PC-3 (cell line): ENCODE data around the gene NOMO2.
"Not testable (repeated sequence)": the region's sequence is repeated elsewhere in the genome, so short reads cannot be mapped to it uniquely, and the experiment has no call there.

ENCODE experiments used
- EZH2 ChIP-seq: fragments of 300-600 bp; sonication (generic); IDR thresholded peaks from one replicate; pipeline ENCODE4 v1.6.1; 2017; ENCODE audit warnings: antibody characterized with exemption, mild to moderate bottlenecking, low read length; ENCODE audit not compliant: unreplicated experiment
- EZH2phosphoT487 ChIP-seq: fragments of 300-600 bp; sonication (generic); IDR thresholded peaks from 2 replicates; pipeline ENCODE4 v1.6.1; 2018; ENCODE audit warnings: mild to moderate bottlenecking, antibody characterized with exemption, low read length, borderline replicate concordance
- TF ChIP-seq, protein P1 (sequence below): fragments of 300-600 bp; sonication (generic); conservative IDR thresholded peaks from 2 replicates; pipeline ENCODE4 v1.5.1; 2017; ENCODE audit warnings: antibody characterized with exemption, low read depth, mild to moderate bottlenecking, low read length

DNA sequence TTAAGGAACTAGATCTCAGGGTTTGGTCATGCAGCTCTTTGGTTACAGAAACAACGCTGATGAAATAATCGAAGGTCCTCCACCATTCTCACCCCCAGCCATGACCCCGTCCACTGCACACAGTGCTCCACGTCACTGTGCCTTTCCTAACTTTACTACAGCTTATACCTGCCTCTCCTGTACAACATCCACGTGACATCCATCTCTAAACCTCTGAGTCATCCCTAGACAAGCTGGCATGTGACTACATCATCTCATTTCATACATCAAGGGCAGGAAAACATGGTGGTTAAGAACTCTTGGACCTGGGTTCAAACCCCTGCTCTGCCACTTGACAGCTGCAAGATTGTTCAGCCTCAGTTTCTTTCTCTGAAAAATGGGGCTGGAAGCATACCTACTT lies 64.9 kb downstream of the NOMO2 start:
- TF ChIP-seq, protein P1, sequence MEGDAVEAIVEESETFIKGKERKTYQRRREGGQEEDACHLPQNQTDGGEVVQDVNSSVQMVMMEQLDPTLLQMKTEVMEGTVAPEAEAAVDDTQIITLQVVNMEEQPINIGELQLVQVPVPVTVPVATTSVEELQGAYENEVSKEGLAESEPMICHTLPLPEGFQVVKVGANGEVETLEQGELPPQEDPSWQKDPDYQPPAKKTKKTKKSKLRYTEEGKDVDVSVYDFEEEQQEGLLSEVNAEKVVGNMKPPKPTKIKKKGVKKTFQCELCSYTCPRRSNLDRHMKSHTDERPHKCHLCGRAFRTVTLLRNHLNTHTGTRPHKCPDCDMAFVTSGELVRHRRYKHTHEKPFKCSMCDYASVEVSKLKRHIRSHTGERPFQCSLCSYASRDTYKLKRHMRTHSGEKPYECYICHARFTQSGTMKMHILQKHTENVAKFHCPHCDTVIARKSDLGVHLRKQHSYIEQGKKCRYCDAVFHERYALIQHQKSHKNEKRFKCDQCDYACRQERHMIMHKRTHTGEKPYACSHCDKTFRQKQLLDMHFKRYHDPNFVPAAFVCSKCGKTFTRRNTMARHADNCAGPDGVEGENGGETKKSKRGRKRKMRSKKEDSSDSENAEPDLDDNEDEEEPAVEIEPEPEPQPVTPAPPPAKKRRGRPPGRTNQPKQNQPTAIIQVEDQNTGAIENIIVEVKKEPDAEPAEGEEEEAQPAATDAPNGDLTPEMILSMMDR = not testable (repeated sequence)
- not testable (repeated sequence) for TF ChIP-seq EZH2phosphoT487, EZH2
